ENCODE data around the gene NIPA2. TPM values are rescaled to one million over a fixed set of nuclear protein-coding genes. Genes with fewer than 3 reads are reported as not detected.

Gene NIPA2
- total and polyA plus RNA-seq, 2 of the 8 experiments (the other 6 are each of a cell fraction or from before 2014, with no cell fraction given), result 38.5 to 81.7 TPM

DNA sequence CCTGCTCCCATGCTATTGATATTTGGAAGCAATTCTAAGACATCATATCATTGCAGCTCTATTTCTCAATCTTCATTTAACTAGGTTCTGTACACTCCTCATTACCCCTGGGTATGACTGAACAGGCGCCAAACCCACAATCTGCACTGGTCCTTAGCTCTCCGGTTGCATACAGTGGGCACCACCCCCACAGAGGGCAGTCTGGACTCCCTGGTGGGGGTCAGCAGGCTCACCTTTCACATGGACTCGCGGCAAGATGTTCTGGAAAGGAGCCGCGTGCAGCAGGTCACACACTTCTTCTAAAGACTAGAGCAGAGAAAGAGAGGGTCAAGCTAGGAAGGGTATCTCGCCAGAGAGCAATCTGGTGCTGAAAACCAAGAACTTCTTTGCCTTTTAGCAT is 36.5 kb downstream of the NIPA2 start:
- Histone ChIP-seq H3K27me3 (replicated peaks in 1 of 4; ENCODE audit: control insufficient read depth in 3 of 4, extremely low read depth in 1 of 4, insufficient read depth in 3 of 4, low read length in 3 of 4) (no peaks in the 10 kb centered on the region), H2BK120ac (replicated peaks; ENCODE audit: low read depth, low read length) (no peak overlapping the region), H3K4me2 (ENCODE audit: insufficient read depth in 1 of 2, low read depth in 2 of 2, low read length in 2 of 2) (no peak overlapping the region), H3K27ac (ENCODE audit: low read depth, low read length) (no peak overlapping the region), H4K5ac (ENCODE audit: insufficient read length, low read depth, low read length) (no peak overlapping the region), H2AK5ac (ENCODE audit: low read depth, low read length) (no peak overlapping the region), H2BK5ac (ENCODE audit: low read depth, low read length) (no peak overlapping the region), H3K14ac (ENCODE audit: insufficient read length) (no peak overlapping the region), H3K79me1 (ENCODE audit: low read depth, low read length) (no peaks in the 10 kb centered on the region), H3K4me1 (replicated peaks in 1 of 4; ENCODE audit: control insufficient read depth in 3 of 4, insufficient read depth in 4 of 4, low read length in 3 of 4) (peaks cover 0 to 6% (median 5%) of the 10 kb centered on the region in 4 experiments; a peak in 4 of 7 replicates), H3K18ac (ENCODE audit: extremely low read depth, low read length) (no peak overlapping the region), H2BK15ac (ENCODE audit: low read length) (no peak overlapping the region), H4K20me1 (replicated peaks in 1 of 2; ENCODE audit: control insufficient read depth in 1 of 2, insufficient read depth in 2 of 2, low read length in 2 of 2) (no peaks in the 10 kb centered on the region), H4K91ac (replicated peaks; ENCODE audit: insufficient read length, low read length) (no peak overlapping the region), H2BK20ac (ENCODE audit: low read length) (no peak overlapping the region), H3K4me3 (ENCODE audit: extremely low read depth in 1 of 4, insufficient read depth in 2 of 4, low read depth in 3 of 4, low read length in 4 of 4) (no peak overlapping the region), H3K23ac (ENCODE audit: insufficient read length) (no peak overlapping the region), H2AFZ (ENCODE audit: low read length) (no peak overlapping the region), H3K36me3 (ENCODE audit: control insufficient read depth in 2 of 4, insufficient read depth in 4 of 4, low read length in 3 of 4) (peaks cover under 1 to 4% (median 3%) of the 10 kb centered on the region in 4 experiments; a peak in 6 of 8 replicates), H3K4ac (replicated peaks; ENCODE audit: insufficient read length, low read depth, low read length) (no peak overlapping the region), H3K9me3 (ENCODE audit: insufficient read depth in 2 of 2, low read depth in 1 of 2, low read length in 1 of 2) (no peaks in the 10 kb centered on the region; a peak in 1 of 4 replicates), H3K56ac (replicated peaks; ENCODE audit: insufficient read length, low read depth, low read length) (no peak overlapping the region), H4K8ac (ENCODE audit: extremely low read depth, insufficient read depth, low read length) (no peak overlapping the region), H2BK12ac (ENCODE audit: low read depth, low read length) (no peak overlapping the region), H3K23me2 (ENCODE audit: low read depth, low read length) (no peaks in the 10 kb centered on the region), H3K79me2 (ENCODE audit: control insufficient read depth in 1 of 2, insufficient read depth in 2 of 2, low read length in 2 of 2) (no peaks in the 10 kb centered on the region), H3K9ac (replicated peaks in 1 of 4; ENCODE audit: extremely low read depth in 1 of 4, low read depth in 3 of 4, low read length in 3 of 4) (no peak overlapping the region)
- 85% methylated on average over 7 of the region's 7 CpGs; no CpG with 5 or more reads in 1 of the 2 experiments for WGBS, 2 experiments (ENCODE audit: extremely low coverage in 1 of 2, insufficient coverage in 1 of 2, insufficient read length in 1 of 2, insufficient replicate concordance in 2 of 2, low coverage in 1 of 2, low lambda C conversion rate in 2 of 2, missing lambda C conversion rate in 1 of 2)
- FAIRE-seq (no peak), DNase-seq (ENCODE audit: low read depth in 1 of 2, low spot score in 2 of 2) (no peak)
- POLR2A ChIA-PET (ENCODE audit: partially characterized antibody), result interaction anchor here (0.6 kb wide), 1 partner anchor 541 kb away, joined by 3 read pairs; no protein-coding TSS in a partner anchor
- no peak for TF ChIP-seq RAD21 (IDR thresholded peaks at IDR 0.05 in 1 of 2, conservative IDR thresholded peaks at IDR 0.05 in 1 of 2; ENCODE audit: low read depth in 2 of 2, low read length in 2 of 2)
- TF ChIP-seq SIX5 (IDR thresholded peaks at IDR 0.05; ENCODE audit: low read depth, low read length), result no peak
- TF ChIP-seq POLR2AphosphoS5 (IDR thresholded peaks at IDR 0.05; ENCODE audit: low read depth, low read length), result no peak
- no peak for TF ChIP-seq EZH2 (IDR thresholded peaks at IDR 0.05; ENCODE audit: low read depth, low read length, severe bottlenecking)
- TF ChIP-seq TAF1 (IDR thresholded peaks at IDR 0.05; ENCODE audit: low read depth, low read length), result no peak
- TF ChIP-seq USF2 (IDR thresholded peaks at IDR 0.05; ENCODE audit: low read length), result no peak
- no peak for TF ChIP-seq CEBPB (IDR thresholded peaks at IDR 0.05; ENCODE audit: low read depth, low read length)
- no peak for TF ChIP-seq YY1 (IDR thresholded peaks at IDR 0.05; ENCODE audit: low read depth, low read length)
- no peak for TF ChIP-seq MAFK (IDR thresholded peaks at IDR 0.05; ENCODE audit: low read depth, low read length)
- no peak for TF ChIP-seq CBX8 (IDR thresholded peaks at IDR 0.05; ENCODE audit: borderline replicate concordance, low read depth, low read length)
- no peak for TF ChIP-seq SP4 (IDR thresholded peaks at IDR 0.05; ENCODE audit: low read length)
- no peak for TF ChIP-seq CREB1 (IDR thresholded peaks at IDR 0.05)
- CTCF ChIA-PET (ENCODE audit: partially characterized antibody), result no interaction called here

Measured in H1 (cell line).